Measurements from ENCODE around the gene USP15. TPM values are rescaled to one million over a fixed set of nuclear protein-coding genes. Genes with fewer than 3 reads are reported as not detected.
"Not testable (repeated sequence)": the region's sequence is repeated elsewhere in the genome, so short reads cannot be mapped to it uniquely, and the experiment has no call there.

The USP15 gene
- total RNA-seq, 1 experiment from 2014 or later, result 41.3 TPM

DNA sequence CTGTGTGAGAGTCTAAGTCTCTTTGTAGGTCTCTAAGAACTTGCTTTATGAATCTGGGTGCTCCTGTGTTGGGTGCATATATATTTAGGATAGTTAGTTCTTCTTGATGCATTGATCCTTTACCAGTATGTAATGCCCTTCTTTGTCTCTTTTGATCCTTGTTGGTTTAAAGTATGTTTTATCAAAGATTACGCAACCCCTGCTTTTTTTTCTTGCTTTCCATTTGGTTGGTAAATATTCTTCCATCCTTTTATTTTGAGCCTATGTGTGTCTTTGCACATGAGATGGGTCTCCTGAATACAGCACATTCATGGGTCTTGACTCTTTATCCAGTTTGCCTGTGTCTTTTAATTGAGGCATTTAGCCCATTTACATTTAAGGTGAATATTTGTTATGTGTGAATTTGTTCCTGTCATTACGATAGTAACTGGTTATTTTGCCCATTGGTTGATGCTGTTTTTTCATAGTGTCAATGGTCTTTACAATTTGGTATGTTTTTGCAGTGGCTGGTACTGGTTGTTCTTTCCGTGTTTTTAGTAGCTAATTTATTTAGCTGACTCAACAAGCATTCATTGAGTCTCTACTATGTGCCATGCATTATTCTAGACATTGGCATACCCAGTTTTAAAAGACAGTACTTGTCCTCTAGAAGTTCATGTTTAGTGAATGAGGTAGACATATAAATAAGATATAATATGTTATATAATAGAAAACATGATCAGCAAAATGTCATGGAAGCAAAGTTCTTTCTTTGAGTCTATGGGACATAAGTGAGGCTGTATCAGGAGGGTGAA is 108.4 kb downstream of the USP15 start:
- not testable (repeated sequence) for DNase-seq (ENCODE audit: low read depth)

DNA sequence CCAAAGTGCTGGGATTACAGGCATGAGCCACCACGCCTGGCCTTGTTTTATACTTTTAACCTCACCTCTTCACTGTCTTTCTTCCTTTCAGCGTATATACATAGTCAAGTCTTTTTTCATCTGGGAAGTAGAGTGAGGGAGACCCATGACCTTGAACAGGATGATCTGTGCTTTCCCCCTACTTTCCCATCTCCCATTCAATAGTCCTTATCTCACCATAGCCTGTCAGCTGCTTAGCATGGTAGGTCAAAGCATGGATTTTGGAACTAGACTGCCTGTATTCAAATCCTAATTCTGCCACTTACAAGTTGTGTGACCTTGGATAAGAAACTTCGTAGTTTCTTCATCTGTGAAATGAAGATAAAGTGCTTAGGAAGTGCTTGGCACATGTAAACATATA is 110.0 kb downstream of the USP15 start:
- no peak for DNase-seq (ENCODE audit: low read depth)

DNA sequence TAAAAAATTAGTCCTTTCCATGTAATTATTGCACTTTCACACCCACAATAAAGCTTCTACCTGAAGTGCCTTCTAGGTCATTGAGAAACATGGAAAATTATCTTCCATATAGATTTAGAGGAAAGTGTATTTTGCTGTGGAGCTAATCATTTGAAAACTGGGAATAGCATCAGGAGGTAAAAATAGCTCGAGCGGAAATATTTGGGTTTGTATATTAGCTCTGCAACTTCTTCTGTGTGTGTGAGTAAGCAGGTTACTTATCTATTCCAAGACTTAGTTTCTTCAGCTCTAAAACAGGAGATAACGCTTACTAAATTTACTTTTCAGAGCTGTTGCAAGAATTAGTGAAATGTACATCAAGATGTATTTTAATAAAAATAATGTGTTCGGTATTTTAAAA is 111.5 kb downstream of the USP15 start:
- DNase-seq (ENCODE audit: low read depth), result no peak

DNA sequence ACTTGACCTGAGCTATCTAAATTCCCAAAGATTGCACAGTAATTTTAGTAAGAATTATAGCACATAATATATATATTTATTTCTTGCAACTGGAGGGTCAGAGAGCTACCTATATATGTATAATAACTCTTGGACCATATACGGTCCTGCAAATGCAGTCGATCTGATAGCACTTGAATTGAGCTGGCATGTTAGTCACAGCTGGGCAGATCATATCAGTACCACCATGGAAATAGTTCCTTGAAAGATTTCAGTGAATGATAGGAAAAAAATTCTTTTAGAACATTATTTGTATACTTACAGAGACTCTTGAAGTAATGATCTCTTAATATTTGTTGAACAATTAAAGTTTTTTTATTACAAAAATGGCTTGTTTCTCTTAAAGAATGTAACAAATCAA is 111.9 kb downstream of the USP15 start:
- DNase-seq (ENCODE audit: low read depth), result no peak

DNA sequence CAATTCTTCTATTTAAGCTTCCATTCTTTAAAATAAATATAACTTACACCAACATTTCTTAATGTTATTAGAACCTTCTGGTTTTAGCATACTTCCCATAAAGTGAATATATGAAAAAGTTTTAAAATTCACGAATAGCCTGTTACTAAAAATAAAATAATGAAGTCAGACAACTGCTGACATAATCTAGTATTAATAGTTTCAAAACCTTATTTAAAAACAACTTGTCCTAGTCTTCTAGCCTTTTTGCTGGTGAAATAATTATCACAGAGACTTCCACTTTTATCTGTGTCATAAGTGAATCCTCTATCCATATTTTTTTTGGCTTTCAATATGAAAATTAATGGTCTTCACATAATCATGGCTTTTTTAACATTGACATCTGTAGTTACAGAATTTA is 112.6 kb downstream of the USP15 start:
- no peak for DNase-seq (ENCODE audit: low read depth)

DNA sequence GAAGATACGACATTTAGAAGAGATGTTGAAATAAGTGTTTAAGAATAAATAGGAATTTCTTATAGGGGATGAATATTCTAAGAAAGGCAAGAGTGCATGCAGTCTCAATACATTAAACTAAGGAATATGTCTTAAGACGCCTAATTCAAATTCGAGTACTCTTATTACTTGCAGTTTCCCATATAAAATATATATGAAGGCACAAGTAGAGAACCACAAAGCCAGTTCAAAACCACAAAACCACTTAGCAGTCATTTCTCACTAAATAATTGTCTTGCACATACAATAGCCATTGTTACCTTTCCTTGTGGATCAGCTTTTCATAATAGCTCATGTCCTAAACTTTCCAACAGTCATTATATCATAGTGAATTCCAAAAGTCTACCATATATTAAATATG is 115.4 kb downstream of the USP15 start:
- DNase-seq (ENCODE audit: low read depth), result no peak

DNA sequence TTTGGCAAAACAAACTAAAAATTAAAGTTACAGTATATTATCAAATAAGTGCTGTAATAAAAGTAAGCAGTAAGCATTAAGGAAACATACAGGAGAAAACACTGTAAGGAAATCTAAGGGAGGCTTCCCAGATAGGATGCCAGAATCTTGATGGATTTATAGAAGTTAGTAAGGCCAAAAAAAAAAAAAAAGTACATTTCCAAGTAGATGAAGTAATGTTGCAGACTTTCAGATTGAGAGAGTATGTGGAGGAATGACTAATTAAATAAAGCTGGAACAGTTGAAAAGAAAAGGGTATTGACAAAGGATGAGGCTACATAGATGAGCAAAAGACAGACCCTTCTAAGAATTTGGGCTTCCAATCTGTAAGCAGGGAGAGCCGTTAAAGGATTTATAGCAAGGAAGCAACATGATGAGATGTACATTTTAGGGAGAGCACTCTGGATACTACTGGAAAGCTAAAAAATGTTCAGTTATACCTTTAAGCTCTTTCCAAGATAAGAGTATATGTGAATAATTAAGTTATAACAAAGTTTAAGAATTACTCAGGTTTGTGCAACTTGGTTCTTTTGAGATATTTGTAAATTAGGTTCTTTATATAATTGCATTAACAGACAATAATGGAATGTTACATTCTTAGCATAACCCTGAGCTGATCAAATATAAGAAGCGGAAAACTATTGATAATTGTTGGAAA is 119.0 kb downstream of the USP15 start:
- DNase-seq (ENCODE audit: low read depth), result no peak

DNA sequence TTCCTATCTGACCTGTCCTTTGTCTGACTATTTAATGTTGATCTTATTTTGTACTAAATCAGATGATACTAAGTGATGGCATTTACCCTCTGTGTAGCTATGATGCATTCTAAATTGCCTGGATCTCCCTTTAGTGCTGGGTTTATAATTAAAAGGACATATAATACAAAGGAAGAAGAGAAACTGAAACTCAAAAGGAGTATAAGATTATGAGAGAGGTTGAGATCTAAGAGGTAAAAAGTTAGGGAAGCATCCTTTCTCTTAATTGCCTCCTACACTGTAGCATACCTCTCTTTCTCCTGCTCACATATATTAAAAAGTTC is 119.5 kb downstream of the USP15 start:
- DNase-seq (ENCODE audit: low read depth), result no peak

DNA sequence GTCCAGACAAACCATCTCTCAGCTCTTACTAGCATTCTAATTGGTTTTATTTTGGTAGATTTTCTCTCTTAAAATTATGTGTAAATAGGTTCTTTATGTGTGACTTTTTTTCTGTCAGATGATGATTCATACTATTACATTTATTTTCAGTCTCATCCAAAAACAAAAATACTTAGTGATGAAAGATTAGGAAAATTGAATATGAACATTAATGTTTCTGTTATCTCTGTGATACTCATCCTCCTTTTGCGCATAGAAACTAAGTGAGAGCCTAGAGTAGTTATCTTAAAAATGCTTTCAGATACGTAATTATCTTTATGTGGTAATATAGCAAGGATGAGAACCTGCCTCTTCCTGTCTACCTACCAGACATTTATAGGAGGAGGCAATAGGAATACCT is 122.3 kb downstream of the USP15 start:
- no peak for DNase-seq (ENCODE audit: low read depth)

DNA sequence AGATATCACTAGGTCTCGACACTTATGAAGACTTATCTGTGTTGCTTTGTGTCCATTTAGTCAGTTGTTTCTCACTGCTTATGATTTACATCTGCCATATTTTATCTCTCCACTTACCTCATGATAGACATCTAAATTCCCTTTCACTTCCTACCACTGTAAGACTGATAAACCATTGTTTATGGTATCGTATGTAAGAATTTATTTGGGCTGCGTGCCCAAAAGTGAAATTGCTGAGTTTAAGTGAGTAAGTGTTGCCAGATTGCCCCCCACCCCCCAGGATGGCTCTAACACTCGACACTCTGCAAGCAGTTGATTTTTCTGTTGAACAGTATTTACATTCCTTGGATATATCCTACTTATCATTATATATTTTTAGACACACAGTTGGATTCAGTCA is 136.5 kb downstream of the USP15 start:
- no peak for DNase-seq (ENCODE audit: low read depth)

DNA sequence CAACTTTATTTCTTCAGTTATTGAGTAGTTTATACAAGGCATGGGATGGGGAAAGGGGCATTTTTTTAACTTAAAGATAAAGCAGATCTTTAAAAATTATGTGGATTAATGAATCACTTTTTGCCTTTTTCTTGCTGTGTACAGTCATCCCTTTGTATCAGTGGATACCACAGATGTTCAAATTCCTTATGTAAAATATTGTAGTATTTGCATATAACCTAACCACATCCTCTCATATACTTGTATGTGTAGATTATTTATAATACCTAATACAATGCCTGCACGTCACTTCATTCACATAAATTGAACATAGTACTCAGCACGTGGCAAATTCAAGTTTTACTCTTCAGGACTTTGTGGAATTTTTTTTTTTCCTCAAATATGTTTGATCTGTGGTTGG is 139.9 kb downstream of the USP15 start:
- DNase-seq (ENCODE audit: low read depth), result no peak

DNA sequence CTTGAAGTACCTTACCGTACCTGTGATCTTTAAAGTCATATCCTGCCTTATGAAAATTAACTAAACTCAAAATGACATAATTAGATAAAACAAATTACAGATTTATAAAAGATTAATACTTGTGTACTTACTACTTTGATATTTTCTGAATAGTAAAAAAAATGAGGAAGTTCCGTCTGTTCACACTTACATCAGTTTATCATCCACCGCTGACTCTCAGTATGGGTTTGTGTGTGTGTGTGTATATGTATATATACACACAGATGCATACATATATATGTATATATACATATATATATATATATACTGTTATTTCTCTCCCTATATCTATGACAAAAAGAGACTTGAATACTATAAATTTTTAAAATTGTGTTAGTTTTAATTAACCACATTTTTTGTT is 141.4 kb downstream of the USP15 start:
- no peak for DNase-seq (ENCODE audit: low read depth)

DNA sequence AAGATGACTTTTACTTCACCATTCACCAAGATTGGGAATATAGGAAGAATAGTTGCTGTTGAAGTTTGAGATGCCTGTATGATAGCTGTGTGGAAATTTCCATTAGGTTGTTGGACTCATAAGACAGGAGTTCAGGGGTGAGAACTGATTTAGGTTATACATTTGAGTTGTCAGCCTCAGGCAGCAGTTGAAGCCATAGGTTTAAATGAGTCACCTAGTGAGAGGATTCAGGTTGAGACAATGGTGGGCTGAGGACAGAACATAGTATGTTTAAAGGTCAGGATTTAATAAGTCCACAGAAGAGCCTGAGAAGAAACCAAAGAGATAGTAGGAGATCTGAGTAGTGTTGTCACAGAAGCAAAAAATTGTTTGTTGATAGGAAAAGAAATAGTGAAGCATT is 142.8 kb downstream of the USP15 start:
- no peak for DNase-seq (ENCODE audit: low read depth)

DNA sequence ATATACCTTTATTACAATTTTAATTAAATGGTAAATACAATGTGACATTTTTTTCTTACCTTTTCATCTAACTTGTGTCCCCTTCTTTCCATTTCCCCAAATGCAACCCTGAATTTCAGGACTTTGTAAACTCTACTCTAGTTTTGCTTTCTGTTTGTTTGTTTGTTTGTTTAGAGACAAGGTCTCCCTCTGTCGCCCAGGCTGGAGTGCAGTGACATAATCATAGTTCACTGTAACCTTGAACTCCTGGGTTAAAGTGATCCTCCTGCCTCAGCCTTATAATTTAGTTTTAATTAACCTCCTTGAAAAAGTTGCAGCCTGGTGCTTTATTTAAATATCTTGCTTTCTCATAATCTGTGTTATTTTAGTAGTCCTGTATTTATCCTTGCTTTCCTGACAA is 147.4 kb downstream of the USP15 start:
- no peak for DNase-seq (ENCODE audit: low read depth)

DNA sequence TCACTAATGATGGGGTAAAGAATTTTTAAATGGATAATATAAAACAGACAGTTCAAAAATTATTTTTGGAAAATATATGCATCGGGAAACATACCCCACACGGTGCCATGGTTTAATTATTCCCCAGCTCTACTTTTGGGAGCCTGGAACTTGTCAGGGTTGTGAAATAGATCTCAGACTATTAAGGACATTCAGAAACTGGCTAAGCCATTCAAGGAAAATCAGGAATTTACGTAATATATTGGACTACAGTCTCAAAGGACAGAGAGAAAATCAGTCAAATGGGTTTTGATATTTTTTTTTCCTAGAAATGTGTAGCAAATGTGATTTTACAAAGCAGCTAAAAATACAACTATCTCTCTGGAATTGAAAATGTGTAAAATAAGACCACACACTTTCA is 148.9 kb downstream of the USP15 start:
- no peak for DNase-seq (ENCODE audit: low read depth)

DNA sequence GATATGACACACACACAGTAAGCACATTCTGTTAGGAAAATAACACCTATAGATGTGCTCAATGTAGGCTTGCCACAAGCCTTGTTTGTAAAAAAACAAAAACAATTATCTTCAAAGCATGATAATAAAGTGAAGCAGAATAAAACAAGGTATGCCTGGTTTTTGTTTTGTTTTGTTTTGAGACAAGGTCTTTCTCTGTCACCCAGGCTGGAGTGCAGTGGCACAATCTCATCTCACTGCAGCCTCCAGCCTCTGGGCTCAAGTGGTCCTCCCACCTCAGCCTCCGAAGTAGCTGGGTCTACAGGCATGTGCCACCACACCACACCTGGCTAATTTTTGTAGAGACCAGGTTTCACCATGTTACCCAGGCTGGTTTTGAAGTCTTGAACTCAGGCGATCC is 154.0 kb downstream of the USP15 start:
- DNase-seq (ENCODE audit: low read depth), result no peak

DNA sequence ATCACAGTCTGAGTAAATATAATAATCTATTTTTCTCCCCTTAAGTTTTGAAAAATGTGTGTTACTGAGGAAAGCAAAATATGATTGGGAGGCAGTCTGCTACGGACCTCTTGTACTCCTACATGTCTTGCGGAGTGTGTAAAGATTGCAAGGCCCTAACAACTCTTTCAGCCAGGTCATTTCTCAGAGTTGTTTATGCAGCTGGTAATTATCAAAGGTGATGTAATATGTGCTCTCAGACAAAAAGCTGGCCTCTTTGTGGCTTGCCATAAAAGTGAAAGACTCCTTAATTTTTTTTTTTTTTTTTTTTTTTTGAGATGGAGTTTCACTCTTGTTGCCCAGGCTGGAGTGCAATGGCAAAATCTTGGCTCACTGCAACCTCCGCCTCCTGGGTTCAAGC is 165.9 kb downstream of the USP15 start:
- peak; percentile 18 for DNase-seq (ENCODE audit: low read depth)

DNA sequence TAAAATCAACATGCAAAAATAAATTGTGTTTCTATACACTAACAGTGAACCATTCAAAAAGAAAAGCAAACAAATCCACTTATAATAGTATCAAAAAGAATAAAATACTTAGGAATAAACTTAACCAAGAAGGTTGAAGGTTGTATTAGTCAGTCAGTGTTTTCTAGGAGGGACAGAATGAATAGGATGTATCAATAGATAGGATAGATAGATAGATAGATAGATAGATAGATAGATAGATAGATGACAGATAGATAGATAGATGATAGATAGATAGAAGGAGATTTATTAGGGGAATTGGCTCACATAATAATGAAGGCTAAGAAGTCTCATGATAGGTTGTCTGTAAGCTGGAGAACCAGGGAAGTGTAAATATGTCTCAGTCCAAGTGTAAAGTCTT is 169.3 kb downstream of the USP15 start:
- no peak for DNase-seq (ENCODE audit: low read depth)

DNA sequence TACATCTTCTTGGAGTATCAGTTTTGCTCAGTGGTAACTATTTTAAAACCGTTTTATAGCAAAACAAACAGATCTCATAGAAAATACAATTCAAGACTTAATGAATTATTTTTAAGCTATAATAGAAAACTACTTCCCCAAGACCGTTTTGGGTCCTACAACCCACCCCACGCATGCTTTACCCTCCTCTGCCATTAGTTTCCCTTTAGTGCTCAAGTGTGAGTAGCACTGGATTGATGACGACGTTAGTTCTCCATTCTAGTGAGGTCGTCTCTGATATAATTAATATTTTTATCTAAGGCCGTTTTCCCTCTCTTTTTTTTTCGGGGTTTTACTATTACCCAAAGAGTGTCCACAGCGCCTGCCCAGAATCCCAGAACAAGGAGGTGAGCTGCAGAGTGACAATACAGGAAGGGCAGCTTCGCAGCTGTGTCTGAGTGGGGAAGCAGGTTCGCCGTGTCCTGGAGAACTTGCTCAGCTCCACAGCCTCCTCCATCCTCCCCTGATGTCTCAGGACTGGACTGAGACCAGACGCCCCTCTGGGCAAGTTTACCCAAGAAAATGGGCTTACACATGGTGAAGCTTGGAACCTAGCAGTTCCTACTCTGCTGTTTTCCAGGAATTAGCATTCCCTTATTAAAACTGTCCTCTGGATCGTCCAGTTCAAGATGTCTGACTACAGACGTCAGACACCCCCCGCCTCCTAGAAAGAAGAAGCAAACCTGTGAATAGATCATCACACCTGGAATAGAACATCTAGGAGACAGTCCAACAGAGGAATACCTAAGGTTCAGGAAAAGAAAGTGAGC is 174.5 kb downstream of the USP15 start:
- DNase-seq (ENCODE audit: low read depth), result no peak

DNA sequence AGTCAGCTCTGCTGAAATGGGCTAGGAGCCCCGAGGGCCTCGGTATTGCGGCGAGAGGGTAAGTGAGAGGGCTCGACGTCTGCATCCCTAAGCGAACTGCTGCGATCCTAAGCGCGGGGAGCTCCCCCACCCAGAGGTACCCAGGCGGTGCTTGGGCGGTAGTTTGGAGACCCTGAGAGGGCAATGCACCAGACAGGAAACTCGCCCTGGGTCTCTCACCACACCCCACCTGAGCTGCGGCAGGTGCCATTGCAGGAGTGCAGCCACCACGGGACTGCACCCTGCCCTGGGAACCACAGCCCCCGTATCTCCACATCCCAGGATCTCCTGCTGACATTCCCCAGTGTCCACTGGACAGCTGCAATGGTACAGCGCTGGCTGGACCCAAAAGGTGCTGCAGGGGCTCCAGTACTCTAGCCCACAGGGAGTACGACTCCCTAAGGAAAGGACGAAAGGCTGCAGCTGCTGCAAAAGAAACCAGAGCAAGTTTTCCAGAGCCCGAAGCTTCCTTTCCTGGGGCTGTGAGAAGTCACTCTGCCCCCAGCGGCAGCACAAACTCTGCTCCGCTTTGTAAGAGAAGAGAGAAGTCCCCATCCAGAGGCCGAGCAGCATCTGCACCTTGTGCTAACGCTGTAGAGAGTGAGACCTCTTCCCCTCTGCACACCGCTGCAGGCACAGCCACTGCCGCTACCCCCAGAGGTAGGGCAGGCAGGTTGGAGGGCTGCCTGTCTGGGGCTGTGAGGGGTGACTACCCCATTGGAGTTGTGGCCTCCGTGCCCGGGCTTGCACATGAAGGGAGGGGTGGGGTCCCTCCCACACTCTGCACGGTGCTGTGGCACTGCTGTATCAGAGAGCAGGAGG is 175.3 kb downstream of the USP15 start:
- peak; percentile 67 for DNase-seq (ENCODE audit: low read depth)

DNA sequence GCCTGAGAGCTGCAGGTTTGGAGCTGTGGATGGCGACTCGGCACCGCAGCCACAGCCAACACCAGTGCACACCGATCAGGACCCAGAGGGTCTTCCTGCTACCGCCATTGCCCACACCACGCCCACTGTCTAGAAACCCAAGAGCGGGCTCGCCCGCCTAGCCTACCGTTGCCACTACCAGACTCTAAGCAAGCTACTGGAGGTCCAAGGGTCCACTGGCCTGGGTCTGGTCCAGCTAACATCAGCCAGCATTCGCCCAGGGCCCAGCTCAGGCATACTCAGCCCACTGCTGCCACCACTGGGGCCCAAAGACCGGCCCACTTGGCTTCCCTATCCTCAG is 175.9 kb downstream of the USP15 start:
- DNase-seq (ENCODE audit: low read depth), result no peak
